ENCODE measurements around the gene NCOA1. TPM values are rescaled to one million over a fixed set of nuclear protein-coding genes. Genes with fewer than 3 reads are reported as not detected.

Gene NCOA1
- polyA plus RNA-seq, 1 donor from 2014 or later = 23.0 TPM

DNA sequence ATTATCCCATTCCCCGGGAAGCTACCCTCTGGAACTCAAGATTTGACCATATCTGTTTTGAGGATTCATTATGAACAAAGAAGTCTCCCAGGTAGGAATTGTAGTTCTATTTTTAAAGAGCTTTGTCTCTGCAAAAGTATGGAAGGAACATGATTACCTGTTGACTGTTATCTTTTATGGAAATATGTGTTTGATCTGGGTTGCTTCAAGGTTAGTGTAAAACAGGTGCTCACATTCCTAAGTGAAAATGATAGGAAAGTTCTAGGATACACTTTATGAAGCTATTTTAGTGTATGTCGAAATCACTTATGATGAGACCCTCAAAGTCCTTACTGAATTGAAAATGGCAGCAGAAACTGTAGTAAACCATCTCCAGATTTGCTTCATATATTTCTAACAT lies 153.0 kb downstream of the NCOA1 start:
- Histone ChIP-seq H3K9me2 (ENCODE audit: insufficient read depth, low read length) (no peaks in the 10 kb centered on the region), H3K4me2 (ENCODE audit: low read length) (no peak overlapping the region), H3K36me3 (ENCODE audit: insufficient read depth, low read length) (peaks cover 3% of the 10 kb centered on the region), H2AFZ (ENCODE audit: low read depth, low read length) (no peak overlapping the region), H3K27ac (ENCODE audit: low read length) (no peak overlapping the region), H3F3A (ENCODE audit: insufficient read depth, low read length, poor library complexity, severe bottlenecking) (no peaks in the 10 kb centered on the region), H4K20me1 (ENCODE audit: insufficient read depth) (no peaks in the 10 kb centered on the region), H3K79me2 (replicated peaks; ENCODE audit: insufficient read depth, low read length) (no peaks in the 10 kb centered on the region), H3K9ac (ENCODE audit: low read length) (no peak overlapping the region), H3K4me3 (ENCODE audit: low read length) (no peak overlapping the region), H3K9me3 (ENCODE audit: low read length) (no peaks in the 10 kb centered on the region), H3K27me3 (ENCODE audit: insufficient read depth, low read depth, low read length) (no peaks in the 10 kb centered on the region)
- TF ChIP-seq, protein P1, sequence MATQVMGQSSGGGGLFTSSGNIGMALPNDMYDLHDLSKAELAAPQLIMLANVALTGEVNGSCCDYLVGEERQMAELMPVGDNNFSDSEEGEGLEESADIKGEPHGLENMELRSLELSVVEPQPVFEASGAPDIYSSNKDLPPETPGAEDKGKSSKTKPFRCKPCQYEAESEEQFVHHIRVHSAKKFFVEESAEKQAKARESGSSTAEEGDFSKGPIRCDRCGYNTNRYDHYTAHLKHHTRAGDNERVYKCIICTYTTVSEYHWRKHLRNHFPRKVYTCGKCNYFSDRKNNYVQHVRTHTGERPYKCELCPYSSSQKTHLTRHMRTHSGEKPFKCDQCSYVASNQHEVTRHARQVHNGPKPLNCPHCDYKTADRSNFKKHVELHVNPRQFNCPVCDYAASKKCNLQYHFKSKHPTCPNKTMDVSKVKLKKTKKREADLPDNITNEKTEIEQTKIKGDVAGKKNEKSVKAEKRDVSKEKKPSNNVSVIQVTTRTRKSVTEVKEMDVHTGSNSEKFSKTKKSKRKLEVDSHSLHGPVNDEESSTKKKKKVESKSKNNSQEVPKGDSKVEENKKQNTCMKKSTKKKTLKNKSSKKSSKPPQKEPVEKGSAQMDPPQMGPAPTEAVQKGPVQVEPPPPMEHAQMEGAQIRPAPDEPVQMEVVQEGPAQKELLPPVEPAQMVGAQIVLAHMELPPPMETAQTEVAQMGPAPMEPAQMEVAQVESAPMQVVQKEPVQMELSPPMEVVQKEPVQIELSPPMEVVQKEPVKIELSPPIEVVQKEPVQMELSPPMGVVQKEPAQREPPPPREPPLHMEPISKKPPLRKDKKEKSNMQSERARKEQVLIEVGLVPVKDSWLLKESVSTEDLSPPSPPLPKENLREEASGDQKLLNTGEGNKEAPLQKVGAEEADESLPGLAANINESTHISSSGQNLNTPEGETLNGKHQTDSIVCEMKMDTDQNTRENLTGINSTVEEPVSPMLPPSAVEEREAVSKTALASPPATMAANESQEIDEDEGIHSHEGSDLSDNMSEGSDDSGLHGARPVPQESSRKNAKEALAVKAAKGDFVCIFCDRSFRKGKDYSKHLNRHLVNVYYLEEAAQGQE (IDR thresholded peaks at IDR 0.05; ENCODE audit: borderline replicate concordance) = no peak
- TF ChIP-seq POLR2AphosphoS5 (IDR thresholded peaks at IDR 0.05) (no peak), MXI1 (conservative IDR thresholded peaks at IDR 0.05; ENCODE audit: poor library complexity, severe bottlenecking) (no peak), TAF1 (IDR thresholded peaks at IDR 0.05; ENCODE audit: low read depth) (no peak), SMC3 (conservative IDR thresholded peaks at IDR 0.05; ENCODE audit: poor library complexity) (no peak), EP300 (conservative IDR thresholded peaks at IDR 0.05; ENCODE audit: poor library complexity, severe bottlenecking) (no peak), RAD21 (conservative IDR thresholded peaks at IDR 0.05) (no peak), EZH2 (IDR thresholded peaks at IDR 0.05; ENCODE audit: borderline replicate concordance, insufficient read depth, low read length, poor library complexity, severe bottlenecking) (no peak)
- TF ChIP-seq, protein P2, sequence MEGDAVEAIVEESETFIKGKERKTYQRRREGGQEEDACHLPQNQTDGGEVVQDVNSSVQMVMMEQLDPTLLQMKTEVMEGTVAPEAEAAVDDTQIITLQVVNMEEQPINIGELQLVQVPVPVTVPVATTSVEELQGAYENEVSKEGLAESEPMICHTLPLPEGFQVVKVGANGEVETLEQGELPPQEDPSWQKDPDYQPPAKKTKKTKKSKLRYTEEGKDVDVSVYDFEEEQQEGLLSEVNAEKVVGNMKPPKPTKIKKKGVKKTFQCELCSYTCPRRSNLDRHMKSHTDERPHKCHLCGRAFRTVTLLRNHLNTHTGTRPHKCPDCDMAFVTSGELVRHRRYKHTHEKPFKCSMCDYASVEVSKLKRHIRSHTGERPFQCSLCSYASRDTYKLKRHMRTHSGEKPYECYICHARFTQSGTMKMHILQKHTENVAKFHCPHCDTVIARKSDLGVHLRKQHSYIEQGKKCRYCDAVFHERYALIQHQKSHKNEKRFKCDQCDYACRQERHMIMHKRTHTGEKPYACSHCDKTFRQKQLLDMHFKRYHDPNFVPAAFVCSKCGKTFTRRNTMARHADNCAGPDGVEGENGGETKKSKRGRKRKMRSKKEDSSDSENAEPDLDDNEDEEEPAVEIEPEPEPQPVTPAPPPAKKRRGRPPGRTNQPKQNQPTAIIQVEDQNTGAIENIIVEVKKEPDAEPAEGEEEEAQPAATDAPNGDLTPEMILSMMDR (IDR thresholded peaks at IDR 0.05; ENCODE audit: poor library complexity, severe bottlenecking) = no peak

DNA sequence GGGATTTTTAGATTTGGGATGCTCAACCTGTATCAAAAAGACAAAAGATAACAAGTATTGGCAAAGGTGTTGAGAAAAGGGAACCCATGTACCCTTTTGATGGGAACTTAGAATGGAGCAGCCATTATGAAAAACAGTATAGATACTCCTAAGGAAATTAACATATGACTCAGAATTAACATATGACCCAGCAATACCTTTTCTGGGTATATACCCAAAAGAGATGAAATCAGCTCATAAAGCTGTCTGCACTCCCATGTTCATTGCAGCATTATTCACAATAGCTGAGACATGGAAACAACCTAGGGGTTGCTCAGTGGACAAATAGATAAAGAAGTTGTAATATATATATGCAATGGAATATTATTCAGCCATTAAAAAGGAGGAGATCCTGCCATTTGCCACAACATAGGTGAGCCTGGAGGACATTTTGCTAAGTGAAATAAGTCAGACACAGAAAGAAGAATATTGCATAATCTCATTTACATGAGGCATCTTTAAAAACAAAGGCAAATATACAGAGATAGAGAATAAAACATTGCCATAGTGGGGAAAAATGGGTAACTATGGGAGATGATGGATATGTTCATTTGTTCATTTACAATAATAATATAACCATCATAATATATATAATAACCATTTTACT lies 160.1 kb downstream of the NCOA1 start:
- no peaks in the 10 kb centered on the region for H3K27me3 ChIP-seq (ENCODE audit: insufficient read depth, low read depth, low read length)
- H3K4me3 ChIP-seq (ENCODE audit: low read length) = no peak overlapping the region
- no peaks in the 10 kb centered on the region for H3K9me3 ChIP-seq (ENCODE audit: low read length)
- no peak overlapping the region for H3K4me2 ChIP-seq (ENCODE audit: low read length)
- no peaks in the 10 kb centered on the region for H3K36me3 ChIP-seq (ENCODE audit: insufficient read depth, low read length)
- TF ChIP-seq SMC3 (conservative IDR thresholded peaks at IDR 0.05; ENCODE audit: poor library complexity) (no peak), TAF1 (IDR thresholded peaks at IDR 0.05; ENCODE audit: low read depth) (no peak), EP300 (conservative IDR thresholded peaks at IDR 0.05; ENCODE audit: poor library complexity, severe bottlenecking) (no peak), MXI1 (conservative IDR thresholded peaks at IDR 0.05; ENCODE audit: poor library complexity, severe bottlenecking) (no peak), EZH2 (IDR thresholded peaks at IDR 0.05; ENCODE audit: borderline replicate concordance, insufficient read depth, low read length, poor library complexity, severe bottlenecking) (no peak), POLR2AphosphoS5 (IDR thresholded peaks at IDR 0.05) (no peak), RAD21 (conservative IDR thresholded peaks at IDR 0.05) (no peak)
- TF ChIP-seq, protein P1 (IDR thresholded peaks at IDR 0.05; ENCODE audit: borderline replicate concordance) = no peak
- TF ChIP-seq, protein P2 (IDR thresholded peaks at IDR 0.05; ENCODE audit: poor library complexity, severe bottlenecking) = no peak
- no peaks in the 10 kb centered on the region for H3K9me2 ChIP-seq (ENCODE audit: insufficient read depth, low read length)
- no peak overlapping the region for H3K27ac ChIP-seq (ENCODE audit: low read length)
- no peaks in the 10 kb centered on the region for H4K20me1 ChIP-seq (ENCODE audit: insufficient read depth)
- no peak overlapping the region for H2AFZ ChIP-seq (ENCODE audit: low read depth, low read length)
- H3F3A ChIP-seq (ENCODE audit: insufficient read depth, low read length, poor library complexity, severe bottlenecking) = no peaks in the 10 kb centered on the region
- no peak overlapping the region for H3K9ac ChIP-seq (ENCODE audit: low read length)
- no peaks in the 10 kb centered on the region for H3K79me2 ChIP-seq (replicated peaks; ENCODE audit: insufficient read depth, low read length)
